Activated CD8-positive, alpha-beta memory T cell treated with anti-CD3 and anti-CD28 coated beads, Interleukin-2, amount 50 U/mL, for 4 hours (primary cell): Measurements from ENCODE around the gene RBMS3.
"Not testable (repeated sequence)": the region's sequence is repeated elsewhere in the genome, so short reads cannot be mapped to it uniquely, and the experiment has no call there.

Experiments used
- DNase-seq: peaks from one replicate; pipeline ENCODE4 v3.0.0-alpha.2; 2020

RBMS3 gene

GRCh38 chr3:29345516-29346300 is 64.8 kb downstream of the RBMS3 start:
- no peak for DNase-seq

- no peak for DNase-seq
Observed at GRCh38 chr3:29346828-29347227, 66.0 kb downstream of the RBMS3 start.

- no peak for DNase-seq
Observed at GRCh38 chr3:29347412-29347811, 66.5 kb downstream of the RBMS3 start.

GRCh38 chr3:29348316-29348715 is 67.4 kb downstream of the RBMS3 start:
- no peak for DNase-seq

GRCh38 chr3:29349049-29349448 is 68.2 kb downstream of the RBMS3 start:
- DNase-seq = no peak

GRCh38 chr3:29353807-29354206 is 72.9 kb downstream of the RBMS3 start:
- DNase-seq = no peak

GRCh38 chr3:29354894-29355293 is 74.0 kb downstream of the RBMS3 start:
- DNase-seq = no peak

GRCh38 chr3:29356062-29356461 is 75.2 kb downstream of the RBMS3 start:
- no peak for DNase-seq

GRCh38 chr3:29360289-29360688 is 79.4 kb downstream of the RBMS3 start:
- not testable (repeated sequence) for DNase-seq

GRCh38 chr3:29363110-29363509 is 82.2 kb downstream of the RBMS3 start:
- no peak for DNase-seq

GRCh38 chr3:29370021-29370420 is 89.2 kb downstream of the RBMS3 start:
- DNase-seq = no peak

GRCh38 chr3:29370476-29371420 is 89.9 kb downstream of the RBMS3 start:
- DNase-seq = no peak

GRCh38 chr3:29373131-29373680 is 92.3 kb downstream of the RBMS3 start:
- DNase-seq = no peak

GRCh38 chr3:29374226-29374625 is 93.4 kb downstream of the RBMS3 start:
- no peak for DNase-seq

- DNase-seq = no peak
Observed at GRCh38 chr3:29379097-29379496, 98.2 kb downstream of the RBMS3 start.

- DNase-seq = no peak
Observed at GRCh38 chr3:29381595-29381994, 100.7 kb downstream of the RBMS3 start.

- DNase-seq = no peak
Observed at GRCh38 chr3:29382409-29382808, 101.5 kb downstream of the RBMS3 start.

GRCh38 chr3:29382845-29383244 is 102.0 kb downstream of the RBMS3 start:
- DNase-seq = no peak

GRCh38 chr3:29384640-29385039 is 103.8 kb downstream of the RBMS3 start:
- no peak for DNase-seq

GRCh38 chr3:29385046-29385830 is 104.4 kb downstream of the RBMS3 start:
- no peak for DNase-seq

- DNase-seq = no peak
Observed at GRCh38 chr3:29389362-29389761, 108.5 kb downstream of the RBMS3 start.

GRCh38 chr3:29392625-29393388 is 111.9 kb downstream of the RBMS3 start:
- DNase-seq = no peak
